ENCODE data around the gene CIROP. TPM values are rescaled to one million over a fixed set of nuclear protein-coding genes. Genes with fewer than 3 reads are reported as not detected.

CIROP gene
- total and polyA plus RNA-seq, 9 of the 15 experiments (the other 6 are each of a cell fraction or from before 2014, with no cell fraction given): not detected

- no peak for TF ChIP-seq ETS1 (conservative IDR thresholded peaks at IDR 0.05; ENCODE audit: control insufficient read depth, low read depth, low read length)
- peak; percentile 57; the same call in 1 of the 2 replicates for TF ChIP-seq MECOM (CRISPR knock-in tag; IDR thresholded peaks at IDR 0.05)
- no peak; the same call in 1 of the 2 replicates for TF ChIP-seq JUND (IDR thresholded peaks at IDR 0.05; ENCODE audit: borderline replicate concordance, low read depth, low read length)
- peak; percentile 34; the same call in 1 of the 3 replicates for TF ChIP-seq JUND (tag; IDR thresholded peaks at IDR 0.05; ENCODE audit: borderline replicate concordance, low read depth, low read length)
- TF ChIP-seq TFAP4 (CRISPR knock-in tag; IDR thresholded peaks at IDR 0.05; ENCODE audit: borderline replicate concordance): peak; percentile 49
- TF ChIP-seq BDP1 (IDR thresholded peaks at IDR 0.05; ENCODE audit: insufficient read depth, insufficient read length): no peak
- TF ChIP-seq CGGBP1 (CRISPR knock-in tag; IDR thresholded peaks at IDR 0.05): no peak
- TF ChIP-seq NCOA4 (IDR thresholded peaks at IDR 0.05; ENCODE audit: partially characterized antibody): no peak
- no peak for TF ChIP-seq ZNF507 (tag; conservative IDR thresholded peaks at IDR 0.05)
- TF ChIP-seq ZNF263 (CRISPR knock-in tag; IDR thresholded peaks at IDR 0.05; ENCODE audit: borderline replicate concordance): no peak
- TF ChIP-seq NCOR1 (IDR thresholded peaks at IDR 0.05): peak; percentile 74; the same call in 1 of the 2 replicates
- no peak for TF ChIP-seq SMAD2 (IDR thresholded peaks at IDR 0.05; ENCODE audit: low read depth, low read length)
- TF ChIP-seq BACH1 (tag; IDR thresholded peaks at IDR 0.05): no peak
- TF ChIP-seq ZC3H11A (IDR thresholded peaks at IDR 0.05; ENCODE audit: low read depth, low read length): no peak
- peak; percentile 67 for TF ChIP-seq DMBX1 (CRISPR knock-in tag; IDR thresholded peaks at IDR 0.05; ENCODE audit: borderline replicate concordance)
- no peak for TF ChIP-seq HMG20B (CRISPR knock-in tag; IDR thresholded peaks at IDR 0.05)
- TF ChIP-seq ZNF592 (IDR thresholded peaks at IDR 0.05): peak; percentile 74
- peak; percentile 42; the same call in 1 of the 2 replicates for TF ChIP-seq FOSL1 (tag; conservative IDR thresholded peaks at IDR 0.05)
- no peak for TF ChIP-seq POU5F1 (IDR thresholded peaks at IDR 0.05; ENCODE audit: borderline replicate concordance, low read depth, low read length, partially characterized antibody)
- no peak for TF ChIP-seq THRAP3 (IDR thresholded peaks at IDR 0.05; ENCODE audit: borderline replicate concordance)
- TF ChIP-seq TAL1 (IDR thresholded peaks at IDR 0.05): peak; percentile 77
- no peak for TF ChIP-seq SRSF9 (IDR thresholded peaks at IDR 0.05; ENCODE audit: borderline replicate concordance, low read depth, low read length)
- TF ChIP-seq SLC30A9 (CRISPR knock-in tag; IDR thresholded peaks at IDR 0.05): no peak
Measured at GRCh38 chr14:23128969-23129758, 24.4 kb upstream of the CIROP start (continued).

Data from K562 (cell line).